Prostate gland (tissue), 2 donors: ENCODE data around the gene NCK1. TPM values are rescaled to one million over a fixed set of nuclear protein-coding genes. Genes with fewer than 3 reads are reported as not detected.
A peak's percentile ranks its signal among the peaks of the same experiment; 100 is the strongest.

Experiments
- DNase-seq: peaks from one replicate; pipeline ENCODE4 v3.0.0-alpha.2; 2019; ENCODE audit warnings: low spot score
- H3K27ac ChIP-seq, 2 donors: fragments of 200-600 bp; sonication (generic); 2 replicates each; pipeline ENCODE4 v1.5.1; 2017 to 2019
- H3K27me3 ChIP-seq: fragments of 200-600 bp; sonication (generic); replicated peaks from 2 replicates; pipeline ENCODE4 v1.5.1; 2019; ENCODE audit not compliant: insufficient read depth
- H3K36me3 ChIP-seq, 2 donors: fragments of 200-600 bp; sonication (generic); 1 replicate in 1 of 2; 2 replicates in 1 of 2; pipeline versions ENCODE4 v1.5.1 to v1.8.1; 2017 to 2019
- H3K4me1 ChIP-seq: fragments of 200-600 bp; sonication (generic); replicated peaks from 2 replicates; pipeline ENCODE4 v1.5.1; 2019
- H3K4me3 ChIP-seq, 2 donors: fragments of 200-600 bp; sonication (generic); 2 replicates each; pipeline ENCODE4 v1.5.1; 2017 to 2019
- H3K9me3 ChIP-seq: fragments of 200-600 bp; sonication (generic); 2 replicates; pipeline ENCODE4 v1.5.1; 2017
- POLR2A ChIP-seq: fragments of 450-650 bp; IDR thresholded peaks from one replicate; pipeline ENCODE4 v1.6.1; 2016; ENCODE audit warnings: antibody characterized with exemption, mild to moderate bottlenecking
- POLR2AphosphoS5 ChIP-seq: sonication (generic); formaldehyde crosslinking; IDR thresholded peaks from one replicate; pipeline ENCODE4 v1.6.1; 2017; ENCODE audit warnings: antibody characterized with exemption
- WGBS: methylation state at CpG from one replicate; pipeline ENCODE4 v1.1.5; 2018; 5-methylcytosine and 5-hydroxymethylcytosine counted together
- intact Hi-C: fragments of 100-400 bp; cut with DNase I; formaldehyde crosslinking; loops from one replicate; pipeline ENCODE4 v1.14.2; 2022
- total RNA-seq, 2 donors: library from RNA; depleted of rRNA; stranded (reverse); fragments of >200 nt; gene quantifications; one replicate each; pipeline ENCODE4 v1.1.0, GENCODE V29; 2016
- TF ChIP-seq, protein P1 (sequence below), 4 experiments: fragments of 200-600 bp in 2 of 4; fragments of 450-650 bp in 2 of 4; sonication (generic) in 2 of 4; IDR thresholded peaks; 1 replicate in 3 of 4; 2 replicates in 1 of 4; pipeline ENCODE4 v1.5.1; 2016 to 2019; ENCODE audit warnings: antibody characterized with exemption in 4 of 4, mild to moderate bottlenecking in 2 of 4, moderate library complexity in 2 of 4

NCK1 gene
- total RNA-seq, 2 donors from 2014 or later, result 23.3 to 35.6 TPM

DNA sequence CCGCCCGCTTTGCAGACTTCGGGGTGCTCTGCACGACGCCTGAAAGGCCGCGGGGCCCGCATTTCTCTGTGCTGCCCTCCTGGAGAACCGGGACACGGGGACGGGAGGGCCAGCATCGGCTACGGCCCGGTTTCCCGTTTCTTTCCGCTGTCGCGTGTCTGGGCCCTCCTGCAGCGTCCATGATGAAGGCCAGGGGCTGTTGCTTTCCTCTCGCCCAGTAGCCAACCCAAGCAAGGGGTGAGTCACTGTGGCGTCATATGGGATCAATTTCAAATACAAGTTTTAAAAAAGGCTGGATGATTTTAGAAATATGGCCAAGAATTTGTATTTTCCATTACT lies 42.6 kb upstream of the NCK1 start:
- H3K4me3 ChIP-seq, result peak overlapping the region; percentile 47 to 62
- intact Hi-C loops, result no loop called here
- peak overlapping the region; percentile 55 to 62 for H3K27ac ChIP-seq
- DNase-seq, result no peak
- no peaks in the 10 kb centered on the region for H3K36me3 ChIP-seq
- no peaks in the 10 kb centered on the region for H3K27me3 ChIP-seq
- no peaks in the 10 kb centered on the region for H3K4me1 ChIP-seq
- no peaks in the 10 kb centered on the region for H3K9me3 ChIP-seq
- WGBS, result 0% methylated on average over 21 of the region's 21 CpGs
- TF ChIP-seq POLR2A (no peak), POLR2AphosphoS5 (no peak)
- TF ChIP-seq, protein P1, sequence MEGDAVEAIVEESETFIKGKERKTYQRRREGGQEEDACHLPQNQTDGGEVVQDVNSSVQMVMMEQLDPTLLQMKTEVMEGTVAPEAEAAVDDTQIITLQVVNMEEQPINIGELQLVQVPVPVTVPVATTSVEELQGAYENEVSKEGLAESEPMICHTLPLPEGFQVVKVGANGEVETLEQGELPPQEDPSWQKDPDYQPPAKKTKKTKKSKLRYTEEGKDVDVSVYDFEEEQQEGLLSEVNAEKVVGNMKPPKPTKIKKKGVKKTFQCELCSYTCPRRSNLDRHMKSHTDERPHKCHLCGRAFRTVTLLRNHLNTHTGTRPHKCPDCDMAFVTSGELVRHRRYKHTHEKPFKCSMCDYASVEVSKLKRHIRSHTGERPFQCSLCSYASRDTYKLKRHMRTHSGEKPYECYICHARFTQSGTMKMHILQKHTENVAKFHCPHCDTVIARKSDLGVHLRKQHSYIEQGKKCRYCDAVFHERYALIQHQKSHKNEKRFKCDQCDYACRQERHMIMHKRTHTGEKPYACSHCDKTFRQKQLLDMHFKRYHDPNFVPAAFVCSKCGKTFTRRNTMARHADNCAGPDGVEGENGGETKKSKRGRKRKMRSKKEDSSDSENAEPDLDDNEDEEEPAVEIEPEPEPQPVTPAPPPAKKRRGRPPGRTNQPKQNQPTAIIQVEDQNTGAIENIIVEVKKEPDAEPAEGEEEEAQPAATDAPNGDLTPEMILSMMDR (IDR thresholded peaks at IDR 0.05), result no peak

DNA sequence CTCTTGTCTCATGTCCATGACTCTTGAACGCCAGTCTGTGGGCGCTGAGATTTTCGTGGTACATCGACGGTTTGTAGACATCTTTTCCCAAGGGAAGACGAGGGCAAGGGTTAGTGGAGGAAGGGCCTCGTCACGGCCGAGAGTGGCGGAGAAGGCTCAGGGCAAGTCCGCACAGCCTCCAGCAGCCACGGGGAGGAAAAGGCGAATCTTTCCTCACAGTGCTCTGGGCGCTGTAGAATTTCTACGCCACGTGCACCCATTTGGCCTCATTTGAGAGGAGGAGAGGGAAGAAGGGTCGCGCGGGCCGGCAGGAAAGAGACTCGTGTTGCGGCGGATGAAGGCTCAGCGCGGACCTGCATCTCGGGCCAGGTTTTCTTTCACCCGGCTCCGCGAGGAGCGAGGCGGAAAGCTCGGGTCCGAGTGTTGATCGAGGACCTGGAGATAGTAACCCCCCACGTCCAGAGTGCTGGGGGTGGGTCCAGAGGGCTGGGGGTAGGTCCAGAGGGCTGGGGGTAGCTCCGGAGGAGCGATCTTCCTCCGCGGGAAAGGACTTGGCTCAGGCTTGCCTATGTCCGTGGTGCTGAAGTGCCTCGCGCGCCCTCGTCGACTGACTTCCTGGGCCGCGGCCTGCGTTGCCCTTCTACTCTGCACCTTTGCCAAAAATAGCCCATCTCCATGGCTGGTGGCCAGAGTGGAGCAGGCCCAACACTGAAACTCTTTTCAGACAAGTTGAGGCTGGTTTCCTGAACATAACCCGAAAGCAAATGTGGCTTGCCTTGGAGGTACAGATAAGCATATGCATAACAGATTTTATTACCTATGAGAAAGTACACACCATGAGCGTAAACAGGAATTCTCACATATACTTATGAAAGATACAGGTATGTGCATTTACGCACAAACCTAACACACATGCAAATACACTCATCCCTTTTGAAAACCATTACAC lies 42.0 kb upstream of the NCK1 start:
- intact Hi-C loops, result no loop called here
- Histone ChIP-seq H3K4me3 (peak overlapping the region; percentile 47 to 62), H3K27ac (peak overlapping the region; percentile 55 to 62), H3K36me3 (no peaks in the 10 kb centered on the region), H3K9me3 (no peaks in the 10 kb centered on the region), H3K4me1 (no peaks in the 10 kb centered on the region), H3K27me3 (no peaks in the 10 kb centered on the region)
- TF ChIP-seq POLR2AphosphoS5 (peak; percentile 3), POLR2A (no peak)
- peak; percentile 26 for DNase-seq
- WGBS, result 7% methylated on average over 50 of the region's 51 CpGs

DNA sequence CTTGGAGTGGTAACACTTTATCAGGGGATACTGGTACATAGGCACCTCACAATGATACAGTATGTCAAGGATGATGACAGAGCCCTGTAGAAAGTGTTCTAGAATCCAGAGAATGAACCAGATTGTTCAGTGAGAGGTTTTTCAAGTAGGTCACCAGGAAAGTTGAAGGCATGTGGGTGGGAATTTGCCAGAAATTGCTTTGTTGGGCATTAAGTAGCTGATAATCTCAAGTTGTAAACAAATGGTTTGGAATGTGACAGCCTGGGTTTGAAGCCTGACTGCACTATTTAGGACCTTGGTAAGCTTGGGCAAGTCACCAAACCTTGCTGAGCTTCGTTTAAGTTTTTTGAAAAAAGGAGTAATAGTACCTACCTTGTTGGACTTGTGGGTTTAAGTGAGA lies 30.5 kb upstream of the NCK1 start:
- TF ChIP-seq POLR2A, result no peak
- DNase-seq, result no peak
- Histone ChIP-seq H3K4me1 (no peaks in the 10 kb centered on the region), H3K9me3 (no peaks in the 10 kb centered on the region), H3K27ac (no peak overlapping the region), H3K36me3 (no peaks in the 10 kb centered on the region), H3K4me3 (no peak overlapping the region), H3K27me3 (no peaks in the 10 kb centered on the region)
- intact Hi-C loops, result no loop called here
- WGBS, result 72% methylated on average over 1 of the region's 1 CpG

DNA sequence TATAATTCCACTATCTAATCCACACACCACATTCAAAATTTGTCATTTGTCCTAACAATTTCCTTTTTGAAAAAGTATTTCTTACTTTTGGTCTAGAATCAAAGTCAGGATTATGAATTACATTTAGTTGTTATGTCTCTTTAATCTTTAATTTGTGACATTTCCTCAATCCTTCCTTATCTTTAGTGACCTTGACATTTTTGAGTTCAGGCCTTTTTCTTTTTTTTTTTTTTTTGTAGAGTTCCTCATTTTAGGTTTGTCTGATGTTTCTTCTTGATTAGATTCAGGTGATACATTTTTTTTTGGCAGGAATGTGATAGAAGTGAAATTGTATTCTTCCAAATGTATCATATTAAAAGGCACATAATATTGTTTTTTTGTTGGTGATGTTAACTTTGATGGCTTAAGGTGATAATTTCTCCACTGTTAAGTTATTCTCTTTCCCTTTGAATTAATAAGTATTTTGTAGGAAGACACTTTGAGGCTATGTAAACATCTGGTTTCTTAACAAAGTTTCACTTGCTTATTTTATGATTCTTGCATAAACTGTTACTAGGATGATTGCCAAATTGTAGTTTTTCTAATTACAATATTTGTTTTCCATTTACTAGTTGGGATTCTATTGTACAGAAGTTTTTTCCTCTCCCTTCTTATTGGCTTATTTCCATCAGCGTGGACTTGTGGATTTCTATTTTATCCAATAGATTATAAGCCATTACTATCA lies 26.8 kb upstream of the NCK1 start:
- no peaks in the 10 kb centered on the region for H3K36me3 ChIP-seq
- no peak for DNase-seq
- H3K27me3 ChIP-seq, result no peaks in the 10 kb centered on the region
- H3K27ac ChIP-seq, result no peak overlapping the region
- intact Hi-C loops, result no loop called here
- no peaks in the 10 kb centered on the region for H3K4me1 ChIP-seq
- no peak overlapping the region for H3K4me3 ChIP-seq
- 38% methylated on average over 1 of the region's 1 CpG for WGBS
- H3K9me3 ChIP-seq, result no peaks in the 10 kb centered on the region
- no peak for TF ChIP-seq POLR2AphosphoS5
- TF ChIP-seq, protein P1 (IDR thresholded peaks at IDR 0.05), result no peak
- TF ChIP-seq POLR2A, result no peak

DNA sequence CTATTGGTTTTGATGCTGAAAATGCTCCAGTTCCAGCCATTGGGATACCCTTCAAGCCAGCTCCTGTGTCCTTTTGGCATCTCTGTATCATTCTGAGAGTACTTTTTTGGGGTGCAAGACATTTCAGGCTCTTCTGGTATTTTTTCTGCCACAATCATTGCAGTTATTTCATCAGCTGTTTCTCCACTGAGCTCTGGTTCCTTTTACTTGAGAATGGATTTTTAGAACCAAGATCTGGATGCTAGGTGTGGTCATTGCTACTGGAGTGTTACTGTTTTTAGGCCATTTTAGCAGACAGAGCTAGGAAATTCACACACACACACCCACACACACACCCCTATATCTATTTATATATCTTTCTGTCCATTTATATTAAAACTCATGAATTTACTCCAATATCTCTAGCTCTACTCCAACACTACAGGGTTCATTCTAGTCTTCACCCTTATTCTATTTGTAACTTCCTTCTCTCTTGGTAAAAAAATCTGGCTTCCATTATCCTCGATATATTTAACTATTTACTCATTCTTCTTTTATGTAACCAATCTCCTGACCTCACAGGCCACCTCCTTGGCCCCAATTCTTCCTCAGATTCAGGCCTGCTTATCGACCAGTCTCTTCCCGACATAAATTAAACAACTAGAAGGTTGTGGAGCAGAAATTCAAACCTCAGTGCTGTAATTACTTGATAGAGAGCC lies 26.0 kb upstream of the NCK1 start:
- H3K27ac ChIP-seq, result no peak overlapping the region
- DNase-seq, result no peak
- no peaks in the 10 kb centered on the region for H3K36me3 ChIP-seq
- 42% methylated on average over 3 of the region's 3 CpGs for WGBS
- TF ChIP-seq POLR2A (no peak), POLR2AphosphoS5 (no peak)
- TF ChIP-seq, protein P1 (IDR thresholded peaks at IDR 0.05), result no peak
- no peaks in the 10 kb centered on the region for H3K4me1 ChIP-seq
- intact Hi-C loops, result no loop called here
- no peak overlapping the region for H3K4me3 ChIP-seq
- no peaks in the 10 kb centered on the region for H3K9me3 ChIP-seq
- no peaks in the 10 kb centered on the region for H3K27me3 ChIP-seq
